GM10248 (cell line): ENCODE measurements around the gene RASAL2.
"Not testable (repeated sequence)": the region's sequence is repeated elsewhere in the genome, so short reads cannot be mapped to it uniquely, and the experiment has no call there.

Source experiments
- CTCF ChIA-PET: fragments of 300-600 bp; sonication (Branson Sonifier 250); formaldehyde crosslinking; extraction: SDS; loops from one replicate; lab custom pipeline; 2021; ENCODE audit warnings: antibody characterized with exemption; lab: Yijun Ruan, JAX
- POLR2A ChIA-PET: fragments of 350-650 bp; sonication (Branson Sonifier 250); formaldehyde crosslinking; extraction: SDS; loops from one replicate; lab custom pipeline; 2020; ENCODE audit warnings: antibody characterized with exemption; lab: Yijun Ruan, JAX
- DNase-seq: peaks from one replicate; pipeline ENCODE4 v3.0.0; 2012; ENCODE audit errors: extremely low spot score
- CTCF ChIP-seq: IDR thresholded peaks from 2 replicates; pipeline ENCODE4 v1.5.1; 2012; ENCODE audit warnings: mild to moderate bottlenecking, low read depth; ENCODE audit errors: extremely low read depth, missing control alignments, control extremely low read depth

The RASAL2 gene

GRCh38 chr1:178086294-178086693 lies 7.6 kb upstream of the RASAL2 start:
- TF ChIP-seq CTCF: no peak
- CTCF ChIA-PET: no interaction called here
- no peak for DNase-seq
- POLR2A ChIA-PET: no interaction called here

- TF ChIP-seq CTCF: no peak
- POLR2A ChIA-PET: no interaction called here
- no peak for DNase-seq
- CTCF ChIA-PET: no interaction called here
These were observed 7.1 kb upstream of the RASAL2 start for GRCh38 chr1:178086766-178087165.

- TF ChIP-seq CTCF: no peak
- no peak for DNase-seq
- CTCF ChIA-PET: interaction anchor here (1.3 to 2.1 kb wide), 2 partner anchors 18 to 57 kb away, joined by 4 read pairs; no protein-coding TSS in a partner anchor
- POLR2A ChIA-PET: no interaction called here
These were observed 5.3 kb upstream of the RASAL2 start for GRCh38 chr1:178088651-178089050.

- POLR2A ChIA-PET, CTCF ChIA-PET, DNase-seq: not testable (repeated sequence)
These were observed 2.5 kb upstream of the RASAL2 start for GRCh38 chr1:178091454-178091853.

GRCh38 chr1:178091986-178092745 lies 1.7 kb upstream of the RASAL2 start:
- DNase-seq: no peak
- POLR2A ChIA-PET: no interaction called here
- CTCF ChIA-PET: interaction anchor here (1.1 kb wide), 1 partner anchor 10 kb away, joined by 3 read pairs; no protein-coding TSS in a partner anchor
- no peak for TF ChIP-seq CTCF

GRCh38 chr1:178092878-178093493 lies 918 bp upstream of the RASAL2 start:
- no peak for TF ChIP-seq CTCF
- ChIA-PET POLR2A (no interaction called here), CTCF (interaction anchor here (0.8 to 2.6 kb wide), 4 partner anchors 9 to 61 kb away, joined by 3 to 6 read pairs (median 3); no protein-coding TSS in a partner anchor)
- DNase-seq: no peak

GRCh38 chr1:178093494-178093950 lies 382 bp upstream of the RASAL2 start:
- CTCF ChIA-PET: interaction anchor here (0.8 to 2.6 kb wide), 4 partner anchors 9 to 61 kb away, joined by 3 to 6 read pairs (median 3); no protein-coding TSS in a partner anchor
- TF ChIP-seq CTCF: no peak
- peak; percentile 93 for DNase-seq
- POLR2A ChIA-PET: no interaction called here
